Erythroblast (primary cell): ENCODE results near the gene IRX5.

Experiments used
- GATA1 ChIP-seq: IDR thresholded peaks from 2 replicates; pipeline ENCODE4 v1.6.1; 2011; ENCODE audit warnings: low read depth, mild to moderate bottlenecking, control low read depth, low read length, moderate library complexity
- POLR2A ChIP-seq: IDR thresholded peaks from 2 replicates; pipeline ENCODE4 v1.6.1; 2011; ENCODE audit warnings: mild to moderate bottlenecking, low read length

DNA sequence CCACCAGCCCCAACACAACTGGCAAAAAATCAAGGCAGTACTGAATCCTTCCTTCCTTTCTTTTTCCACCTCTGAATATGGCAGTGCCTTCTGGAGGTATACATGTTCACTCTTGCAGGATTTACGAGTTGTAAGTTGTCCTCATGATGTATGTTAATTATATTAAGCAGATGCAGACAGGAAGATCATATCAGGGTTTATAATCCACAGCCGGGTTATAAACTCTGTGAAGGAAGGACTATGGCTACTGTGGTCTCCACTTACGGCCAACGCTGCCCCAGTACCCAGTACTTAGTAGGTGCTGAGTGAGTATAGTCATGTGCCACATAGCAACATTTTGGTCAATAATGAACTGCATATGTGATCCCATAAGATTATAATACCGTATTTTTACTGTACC is 19.6 kb upstream of the IRX5 start:
- no peak for TF ChIP-seq POLR2A
- TF ChIP-seq GATA1 = no peak
